ENCODE results near the gene IGLON5. TPM values are rescaled to one million over a fixed set of nuclear protein-coding genes. Genes with fewer than 3 reads are reported as not detected.

The IGLON5 gene
- polyA plus RNA-seq, 1 donor: 3.1 TPM

DNA sequence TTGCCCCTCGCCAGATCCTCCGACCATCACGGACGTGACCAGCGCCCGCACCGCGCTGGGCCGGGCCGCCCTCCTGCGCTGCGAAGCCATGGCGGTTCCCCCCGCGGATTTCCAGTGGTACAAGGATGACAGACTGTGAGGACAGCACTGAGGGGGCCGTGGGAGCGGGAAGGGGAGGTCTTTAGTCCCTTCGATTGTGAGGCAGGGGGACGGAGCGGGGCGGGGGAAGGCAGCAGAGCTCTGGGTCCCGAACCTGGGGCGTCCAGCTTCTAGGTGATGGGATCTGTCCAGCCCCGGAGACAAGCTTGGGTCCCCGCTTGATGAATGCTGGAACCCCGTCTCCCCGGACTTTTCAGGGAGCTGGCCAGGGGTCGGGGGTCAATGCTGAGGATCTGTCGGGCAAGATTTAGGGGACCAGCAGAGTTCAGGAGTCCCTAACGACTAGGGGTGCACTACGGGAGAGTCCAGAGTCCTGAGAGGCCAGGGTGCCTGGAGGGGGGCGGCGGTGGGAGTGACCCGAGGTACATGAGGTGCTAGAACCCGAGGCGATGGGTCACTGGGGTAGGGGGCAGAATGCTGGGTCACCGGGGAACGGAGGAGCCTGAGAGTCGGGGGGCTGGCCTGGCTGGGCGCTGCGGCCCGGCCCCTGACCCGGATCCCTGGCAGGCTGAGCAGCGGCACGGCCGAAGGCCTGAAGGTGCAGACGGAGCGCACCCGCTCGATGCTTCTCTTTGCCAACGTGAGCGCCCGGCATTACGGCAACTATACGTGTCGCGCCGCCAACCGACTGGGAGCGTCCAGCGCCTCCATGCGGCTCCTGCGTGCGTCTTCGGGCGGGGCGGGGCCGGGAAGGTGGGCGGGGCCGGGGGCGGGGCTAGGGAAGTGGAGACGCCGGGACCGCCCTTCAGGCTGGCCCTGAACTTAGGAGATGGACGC, 15.9 kb downstream of the IGLON5 start:
- no CpG with 5 or more reads among the region's 75 CpGs for WGBS (ENCODE audit: insufficient coverage, low lambda C conversion rate)
- peaks cover 8% of the 10 kb centered on the region for H3K36me3 ChIP-seq (ENCODE audit: control insufficient read depth, insufficient read depth, low read length)
- H3K27ac ChIP-seq (ENCODE audit: low read length): no peak overlapping the region
- peak overlapping the region; percentile 16 for H3K4me3 ChIP-seq (ENCODE audit: low read length)
- H3K27me3 ChIP-seq (ENCODE audit: control insufficient read depth, insufficient read depth, low read length): peaks cover 29% of the 10 kb centered on the region
- peaks cover 7% of the 10 kb centered on the region for H3K4me1 ChIP-seq (ENCODE audit: control insufficient read depth, insufficient read depth, low read length)
- H3K9me3 ChIP-seq (ENCODE audit: control insufficient read depth, low read depth, low read length): no peaks in the 10 kb centered on the region
- peak in 1 of 2 donors; percentile 42 for DNase-seq

DNA sequence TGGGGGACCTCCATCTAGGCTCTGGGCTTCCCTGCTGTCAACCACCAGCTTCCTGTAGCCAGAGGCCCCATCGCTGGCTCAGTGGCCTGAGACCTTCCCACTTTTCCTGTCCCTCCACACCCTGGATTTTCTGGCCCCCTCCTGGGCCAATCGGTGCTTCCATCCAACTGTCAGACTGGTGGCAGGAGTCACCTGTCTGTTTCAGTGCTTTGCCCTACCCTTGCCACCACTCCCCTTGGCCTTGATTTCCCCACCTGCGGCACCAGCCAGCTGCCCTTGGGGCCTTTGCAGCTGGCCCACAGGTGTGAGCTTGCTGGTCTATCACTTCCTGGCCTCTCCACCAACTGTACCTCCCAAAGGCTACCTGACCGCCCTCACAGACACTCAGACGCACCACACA, 18.0 kb downstream of the IGLON5 start:
- WGBS (ENCODE audit: insufficient coverage, low lambda C conversion rate): no CpG with 5 or more reads among the region's 5 CpGs
- peaks cover 29% of the 10 kb centered on the region for H3K27me3 ChIP-seq (ENCODE audit: control insufficient read depth, insufficient read depth, low read length)
- peaks cover 8% of the 10 kb centered on the region for H3K36me3 ChIP-seq (ENCODE audit: control insufficient read depth, insufficient read depth, low read length)
- DNase-seq: no peak
- H3K9me3 ChIP-seq (ENCODE audit: control insufficient read depth, low read depth, low read length): no peaks in the 10 kb centered on the region
- H3K27ac ChIP-seq (ENCODE audit: low read length): no peak overlapping the region
- no peak overlapping the region for H3K4me3 ChIP-seq (ENCODE audit: low read length)
- H3K4me1 ChIP-seq (ENCODE audit: control insufficient read depth, insufficient read depth, low read length): peaks cover 7% of the 10 kb centered on the region

DNA sequence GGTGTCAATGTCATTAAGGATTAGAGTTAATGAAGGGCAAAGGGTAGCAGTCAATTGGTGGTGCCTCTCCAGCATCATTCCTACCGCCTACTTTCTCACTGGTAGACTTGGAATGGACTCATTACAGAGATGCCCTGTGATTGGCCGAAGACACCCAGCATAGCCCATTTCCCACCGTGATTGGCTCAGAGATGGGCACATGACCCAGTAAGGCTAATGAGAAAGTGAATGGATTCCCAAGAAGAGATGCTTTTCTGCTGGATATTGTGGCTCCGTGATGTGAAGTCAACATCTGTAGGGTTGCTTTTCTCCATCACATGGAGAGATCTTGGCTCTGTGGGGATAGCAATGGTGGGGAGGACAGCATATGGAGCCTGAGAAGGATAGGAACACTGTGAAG, 18.9 kb downstream of the IGLON5 start:
- WGBS (ENCODE audit: insufficient coverage, low lambda C conversion rate): no CpG with 5 or more reads among the region's 4 CpGs
- H3K27me3 ChIP-seq (ENCODE audit: control insufficient read depth, insufficient read depth, low read length): peaks cover 29% of the 10 kb centered on the region
- H3K9me3 ChIP-seq (ENCODE audit: control insufficient read depth, low read depth, low read length): no peaks in the 10 kb centered on the region
- H3K36me3 ChIP-seq (ENCODE audit: control insufficient read depth, insufficient read depth, low read length): peaks cover 8% of the 10 kb centered on the region
- no peak for DNase-seq
- H3K4me3 ChIP-seq (ENCODE audit: low read length): no peak overlapping the region
- no peak overlapping the region for H3K27ac ChIP-seq (ENCODE audit: low read length)
- peaks cover 7% of the 10 kb centered on the region for H3K4me1 ChIP-seq (ENCODE audit: control insufficient read depth, insufficient read depth, low read length)

GRCh38 chr19:51331193-51331592, 19.7 kb downstream of the IGLON5 start:
- no peak overlapping the region for H3K4me3 ChIP-seq (ENCODE audit: low read length)
- peaks cover 7% of the 10 kb centered on the region for H3K4me1 ChIP-seq (ENCODE audit: control insufficient read depth, insufficient read depth, low read length)
- H3K36me3 ChIP-seq (ENCODE audit: control insufficient read depth, insufficient read depth, low read length): peaks cover 8% of the 10 kb centered on the region
- WGBS (ENCODE audit: insufficient coverage, low lambda C conversion rate): no CpG with 5 or more reads among the region's 3 CpGs
- H3K27me3 ChIP-seq (ENCODE audit: control insufficient read depth, insufficient read depth, low read length): peaks cover 25% of the 10 kb centered on the region
- H3K27ac ChIP-seq (ENCODE audit: low read length): no peak overlapping the region
- DNase-seq: no peak
- no peaks in the 10 kb centered on the region for H3K9me3 ChIP-seq (ENCODE audit: control insufficient read depth, low read depth, low read length)

- peaks cover 22% of the 10 kb centered on the region for H3K27me3 ChIP-seq (ENCODE audit: control insufficient read depth, insufficient read depth, low read length)
- WGBS (ENCODE audit: insufficient coverage, low lambda C conversion rate): 93% methylated on average over 3 of the region's 6 CpGs
These were observed 20.3 kb downstream of the IGLON5 start for GRCh38 chr19:51331716-51332115.

DNA sequence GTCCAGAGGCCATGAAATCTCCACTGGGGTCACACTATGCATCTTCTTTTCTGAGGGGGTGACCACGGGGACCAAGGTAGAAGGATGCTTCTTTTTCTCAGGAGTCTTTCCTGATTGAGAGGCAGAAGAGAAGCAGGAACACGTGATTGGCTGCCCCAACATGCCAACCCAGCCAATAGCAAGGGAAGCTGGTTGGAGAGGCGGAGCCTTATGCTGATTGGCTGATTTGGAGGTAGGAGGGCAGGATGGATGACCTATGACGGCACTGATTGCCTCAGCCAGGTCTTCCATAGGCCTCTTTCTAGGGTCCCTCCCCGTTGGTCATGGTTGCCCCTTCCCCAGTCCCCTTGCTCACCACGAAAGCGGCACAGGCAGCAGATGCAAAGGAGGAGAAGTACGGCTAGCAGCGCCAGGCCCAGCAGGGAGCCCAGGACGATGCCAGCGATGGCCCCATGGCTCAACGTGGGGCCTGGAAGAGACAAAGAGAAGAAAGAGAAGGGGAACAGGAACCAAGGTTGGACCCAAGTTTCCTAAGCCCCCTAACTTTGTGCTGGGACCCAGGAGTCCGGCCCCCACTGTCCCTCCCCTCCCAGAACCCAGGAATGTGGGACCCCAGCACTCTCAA, 22.5 kb downstream of the IGLON5 start:
- H3K9me3 ChIP-seq (ENCODE audit: control insufficient read depth, low read depth, low read length): no peaks in the 10 kb centered on the region
- no peak overlapping the region for H3K27ac ChIP-seq (ENCODE audit: low read length)
- DNase-seq: no peak
- H3K36me3 ChIP-seq (ENCODE audit: control insufficient read depth, insufficient read depth, low read length): peaks cover 8% of the 10 kb centered on the region
- no CpG with 5 or more reads among the region's 13 CpGs for WGBS (ENCODE audit: insufficient coverage, low lambda C conversion rate)
- H3K4me1 ChIP-seq (ENCODE audit: control insufficient read depth, insufficient read depth, low read length): no peaks in the 10 kb centered on the region
- H3K4me3 ChIP-seq (ENCODE audit: low read length): no peak overlapping the region
- no peaks in the 10 kb centered on the region for H3K27me3 ChIP-seq (ENCODE audit: control insufficient read depth, insufficient read depth, low read length)

More at GRCh38 chr19:51331716-51332115, 20.3 kb downstream of the IGLON5 start:
- no peak overlapping the region for H3K27ac ChIP-seq (ENCODE audit: low read length)
- no peak overlapping the region for H3K4me3 ChIP-seq (ENCODE audit: low read length)
- H3K4me1 ChIP-seq (ENCODE audit: control insufficient read depth, insufficient read depth, low read length): peaks cover 7% of the 10 kb centered on the region
- no peak for DNase-seq
- H3K9me3 ChIP-seq (ENCODE audit: control insufficient read depth, low read depth, low read length): no peaks in the 10 kb centered on the region
- H3K36me3 ChIP-seq (ENCODE audit: control insufficient read depth, insufficient read depth, low read length): peaks cover 8% of the 10 kb centered on the region

DNA sequence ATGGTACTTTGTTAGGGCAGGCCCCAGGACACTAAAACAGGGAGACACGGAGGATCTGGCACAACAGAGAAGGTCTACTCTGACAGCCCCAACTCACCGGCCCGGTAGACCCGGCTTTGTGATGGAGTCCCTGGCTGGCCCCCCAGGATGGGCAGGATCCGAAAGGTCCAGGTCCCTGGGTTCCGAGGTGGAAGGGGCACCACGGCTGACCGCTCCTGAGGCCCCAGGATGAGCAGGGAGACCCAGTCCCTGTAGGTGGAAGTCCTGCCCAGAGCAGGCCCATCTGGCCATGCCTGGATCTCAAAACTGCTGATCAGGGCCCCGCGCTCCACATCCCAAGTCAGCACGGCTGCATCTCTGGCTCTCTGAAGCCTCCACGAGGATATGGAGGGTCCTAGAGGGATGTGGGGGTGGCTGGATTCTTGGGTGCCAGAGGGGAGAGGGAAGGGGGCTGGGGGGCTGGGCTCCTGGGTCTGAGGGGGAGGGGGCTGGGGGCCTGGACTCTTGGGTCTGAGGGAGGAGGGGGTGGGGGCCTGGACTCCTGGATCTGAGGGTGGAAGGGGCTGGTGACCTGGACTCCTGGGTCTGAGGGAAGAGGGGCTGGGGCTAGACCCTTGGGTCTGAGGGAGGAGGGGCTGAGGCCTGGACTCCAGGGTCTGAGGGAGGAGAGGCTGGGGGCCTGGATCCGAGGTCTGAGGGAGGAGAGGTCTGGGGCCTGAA, 25.9 kb downstream of the IGLON5 start:
- Histone ChIP-seq H3K4me1 (ENCODE audit: control insufficient read depth, insufficient read depth, low read length) (peaks cover 6% of the 10 kb centered on the region), H3K27ac (ENCODE audit: low read length) (no peak overlapping the region), H3K27me3 (ENCODE audit: control insufficient read depth, insufficient read depth, low read length) (peaks cover 8% of the 10 kb centered on the region), H3K9me3 (ENCODE audit: control insufficient read depth, low read depth, low read length) (no peaks in the 10 kb centered on the region), H3K36me3 (ENCODE audit: control insufficient read depth, insufficient read depth, low read length) (no peaks in the 10 kb centered on the region), H3K4me3 (ENCODE audit: low read length) (no peak overlapping the region)
- WGBS (ENCODE audit: insufficient coverage, low lambda C conversion rate): no CpG with 5 or more reads among the region's 13 CpGs
- DNase-seq: no peak

- Histone ChIP-seq H3K27ac (ENCODE audit: low read length) (no peak overlapping the region), H3K4me1 (ENCODE audit: control insufficient read depth, insufficient read depth, low read length) (peaks cover 6% of the 10 kb centered on the region), H3K27me3 (ENCODE audit: control insufficient read depth, insufficient read depth, low read length) (peaks cover 8% of the 10 kb centered on the region), H3K36me3 (ENCODE audit: control insufficient read depth, insufficient read depth, low read length) (no peaks in the 10 kb centered on the region), H3K4me3 (ENCODE audit: low read length) (no peak overlapping the region), H3K9me3 (ENCODE audit: control insufficient read depth, low read depth, low read length) (no peaks in the 10 kb centered on the region)
- WGBS (ENCODE audit: insufficient coverage, low lambda C conversion rate): 92% methylated on average over 2 of the region's 19 CpGs
- DNase-seq: no peak
These were observed 26.6 kb downstream of the IGLON5 start for GRCh38 chr19:51337861-51338562.

DNA sequence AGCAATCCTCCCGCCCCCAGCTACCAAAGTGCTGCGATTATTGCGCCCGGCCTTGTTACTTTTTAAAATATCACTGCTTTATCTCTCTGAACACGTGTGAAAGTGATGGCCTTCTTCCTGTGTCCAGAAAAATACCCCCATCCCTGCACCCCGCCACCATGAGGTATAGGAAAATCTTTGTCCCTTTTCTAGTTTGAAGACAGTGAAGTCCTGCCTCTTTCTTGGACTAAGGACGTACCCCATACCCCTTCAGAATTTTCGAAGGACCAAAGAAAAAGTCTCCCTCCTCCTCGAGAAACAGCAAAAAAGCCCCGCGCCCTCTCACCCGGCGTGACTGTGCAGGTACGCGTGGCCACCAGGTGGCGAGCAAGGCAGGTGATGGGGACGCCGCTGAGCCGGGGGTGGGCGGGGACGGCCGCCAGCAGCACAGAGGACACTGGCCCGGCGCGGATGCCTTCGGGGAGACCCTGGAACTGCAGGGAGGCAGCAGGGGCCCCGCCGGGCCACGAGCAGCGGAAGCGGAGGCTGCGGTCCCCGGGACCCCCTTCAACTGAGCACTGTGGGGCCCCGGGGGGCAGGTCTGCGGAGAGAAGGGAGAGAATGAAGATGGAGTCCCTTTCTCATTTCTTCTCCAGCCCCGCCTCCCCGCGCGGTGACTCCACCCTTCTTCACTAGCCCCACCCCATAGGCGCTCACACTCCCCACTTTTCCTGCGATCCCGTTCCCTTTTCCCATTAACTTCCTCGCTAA, 27.3 kb downstream of the IGLON5 start:
- 16% methylated on average over 5 of the region's 43 CpGs for WGBS (ENCODE audit: insufficient coverage, low lambda C conversion rate)
- Histone ChIP-seq H3K4me1 (ENCODE audit: control insufficient read depth, insufficient read depth, low read length) (peaks cover 6% of the 10 kb centered on the region), H3K27me3 (ENCODE audit: control insufficient read depth, insufficient read depth, low read length) (peaks cover 8% of the 10 kb centered on the region), H3K36me3 (ENCODE audit: control insufficient read depth, insufficient read depth, low read length) (no peaks in the 10 kb centered on the region), H3K27ac (ENCODE audit: low read length) (peak overlapping the region; percentile 73), H3K9me3 (ENCODE audit: control insufficient read depth, low read depth, low read length) (no peaks in the 10 kb centered on the region), H3K4me3 (ENCODE audit: low read length) (peak overlapping the region; percentile 66)
- peak; percentile 64 to 90 for DNase-seq
